HG03571 (cell line): ENCODE measurements around the gene GPR4.

Experiments used
- ATAC-seq: cut with Tn5 transposase; IDR thresholded peaks from one replicate; pipeline ENCODE4 v1.9.1; 2021; ENCODE audit not compliant: unreplicated experiment

GPR4 gene

GRCh38 chr19:45556835-45557234 lies 45.2 kb downstream of the GPR4 start:
- no peak for ATAC-seq

- no peak for ATAC-seq
These were observed 47.5 kb downstream of the GPR4 start for GRCh38 chr19:45554481-45554880.

GRCh38 chr19:45553464-45553863 lies 48.5 kb downstream of the GPR4 start:
- no peak for ATAC-seq

- ATAC-seq: no peak
These were observed 53.9 kb downstream of the GPR4 start for GRCh38 chr19:45547965-45548609.

- no peak for ATAC-seq
These were observed 54.7 kb downstream of the GPR4 start for GRCh38 chr19:45547211-45547770.

- no peak for ATAC-seq
These were observed 59.8 kb downstream of the GPR4 start for GRCh38 chr19:45542234-45542668.
